K562 (cell line): ENCODE measurements around the gene GCNT2. TPM values are rescaled to one million over a fixed set of nuclear protein-coding genes. Genes with fewer than 3 reads are reported as not detected.

Experiments
- ATF1 ChIP-seq, 2 experiments: fragments of 450-650 bp in 1 of 2; IDR thresholded peaks; 2 replicates each; pipeline ENCODE4 v1.6.1; 2016; ENCODE audit warnings: missing compliant biosample characterization in 1 of 2, missing genetic modification characterization in 1 of 2
- ATF3 ChIP-seq, 2 experiments: fragments of 450-650 bp in 1 of 2; sonication (generic) in 1 of 2; formaldehyde crosslinking in 1 of 2; IDR thresholded peaks in 1 of 2; conservative IDR thresholded peaks in 1 of 2; 2 replicates each; pipeline versions ENCODE4 v1.6.1 to v1.8.1; 2016 to 2023; ENCODE audit warnings: mild to moderate bottlenecking in 2 of 2, moderate library complexity in 2 of 2, inconsistent platforms in 1 of 2, missing genetic modification reagents in 1 of 2
- ATF7 ChIP-seq: fragments of 450-650 bp; IDR thresholded peaks from 2 replicates; pipeline ENCODE4 v1.7.1; 2014; ENCODE audit warnings: mild to moderate bottlenecking, moderate library complexity
- CXXC5 ChIP-seq: fragments of 250-450 bp; sonication (Bioruptor Pico); IDR thresholded peaks from 2 replicates; pipeline ENCODE4 v1.8.0; 2022; ENCODE audit warnings: inconsistent platforms, mild to moderate bottlenecking, moderate library complexity
- DNMT1 ChIP-seq: fragments of 450-650 bp; IDR thresholded peaks from 2 replicates; pipeline ENCODE4 v1.6.1; 2016; ENCODE audit warnings: antibody characterized with exemption, mild to moderate bottlenecking
- DPF2 ChIP-seq: fragments of 450-650 bp; IDR thresholded peaks from 2 replicates; pipeline ENCODE4 v1.6.1; 2016
- E2F6 ChIP-seq, 2 experiments: IDR thresholded peaks; 2 replicates each; pipeline ENCODE4 v1.6.1; 2011; ENCODE audit warnings: borderline replicate concordance in 1 of 2, control low read depth in 1 of 2, low read depth in 1 of 2, low read length in 1 of 2, mild to moderate bottlenecking in 1 of 2, mixed read lengths in 1 of 2, moderate library complexity in 1 of 2; ENCODE audit not compliant: insufficient read depth in 1 of 2, insufficient read length in 1 of 2, poor library complexity in 1 of 2, severe bottlenecking in 1 of 2; ENCODE audit errors: extremely low read depth in 1 of 2
- FOSL1 ChIP-seq: fragments of 200-800 bp; sonication (Bioruptor generic); conservative IDR thresholded peaks from 2 replicates; pipeline ENCODE4 v1.6.1; 2016; ENCODE audit warnings: missing genetic modification characterization, missing compliant biosample characterization
- GABPB2 ChIP-seq: fragments of 250-450 bp; sonication (Bioruptor Pico); conservative IDR thresholded peaks from 2 replicates; pipeline ENCODE4 v1.5.1; 2021; ENCODE audit warnings: mild to moderate bottlenecking
- GATAD2A ChIP-seq: fragments of 450-650 bp; IDR thresholded peaks from 2 replicates; pipeline ENCODE4 v1.6.1; 2017
- MTA3 ChIP-seq: fragments of 450-650 bp; formaldehyde crosslinking; IDR thresholded peaks from 2 replicates; pipeline ENCODE4 v1.6.1; 2017; ENCODE audit warnings: mild to moderate bottlenecking, borderline replicate concordance
- POLR2H ChIP-seq: IDR thresholded peaks from 2 replicates; pipeline ENCODE4 v1.6.1; 2016; ENCODE audit warnings: missing genetic modification characterization, low read depth, mild to moderate bottlenecking, control low read depth, missing compliant biosample characterization, moderate library complexity
- SMARCA4 ChIP-seq: fragments of 450-650 bp; IDR thresholded peaks from 2 replicates; pipeline ENCODE4 v1.6.1; 2016
- SMARCE1 ChIP-seq: fragments of 450-650 bp; IDR thresholded peaks from 2 replicates; pipeline ENCODE4 v1.7.1; 2016; ENCODE audit warnings: mild to moderate bottlenecking
- SRSF1 ChIP-seq: fragments of 200-400 bp; formaldehyde crosslinking; IDR thresholded peaks from 2 replicates; pipeline ENCODE4 v1.6.1; 2017; ENCODE audit warnings: mild to moderate bottlenecking, low read depth, low read length, moderate library complexity
- SUPT5H ChIP-seq: fragments of 450-650 bp; IDR thresholded peaks from 2 replicates; pipeline ENCODE4 v1.6.1; 2016
- TEAD1 ChIP-seq, 2 experiments: fragments of 450-650 bp in 1 of 2; sonication (generic) in 1 of 2; formaldehyde crosslinking; IDR thresholded peaks; 2 replicates each; pipeline versions ENCODE4 v1.4.0 to v1.8.0; 2020 to 2022; ENCODE audit warnings: mild to moderate bottlenecking in 2 of 2, missing genetic modification reagents in 1 of 2
- TEAD2 ChIP-seq: fragments of 450-650 bp; IDR thresholded peaks from 2 replicates; pipeline ENCODE4 v1.6.1; 2016; ENCODE audit warnings: missing genetic modification characterization, control low read depth, missing compliant biosample characterization
- ZBTB9 ChIP-seq: fragments of 450-650 bp; formaldehyde crosslinking; IDR thresholded peaks from 2 replicates; pipeline ENCODE4 v1.4.0; 2020; ENCODE audit warnings: mild to moderate bottlenecking, moderate library complexity
- ZFP1 ChIP-seq: fragments of 450-650 bp; formaldehyde crosslinking; IDR thresholded peaks from 2 replicates; pipeline ENCODE4 v1.4.0; 2020; ENCODE audit warnings: mild to moderate bottlenecking, mixed read lengths
- ZFX ChIP-seq: sonication (generic); formaldehyde crosslinking; IDR thresholded peaks from 2 replicates; pipeline ENCODE4 v1.8.0; 2022; ENCODE audit warnings: mild to moderate bottlenecking, missing genetic modification reagents, moderate library complexity
- ZNF184 ChIP-seq: sonication (generic); formaldehyde crosslinking; IDR thresholded peaks from 2 replicates; pipeline ENCODE4 v1.5.0; 2020; ENCODE audit warnings: missing genetic modification reagents
- ZNF436 ChIP-seq: fragments of 250-450, 450-650 bp; sonication (Bioruptor Pico); formaldehyde crosslinking; IDR thresholded peaks from 2 replicates; pipeline ENCODE4 v1.7.0; 2020; ENCODE audit warnings: mild to moderate bottlenecking
- ZNF584 ChIP-seq: fragments of 200-800 bp; sonication (Bioruptor generic); IDR thresholded peaks from 2 replicates; pipeline ENCODE4 v1.6.1; 2016; ENCODE audit warnings: low read depth, mild to moderate bottlenecking, missing genetic modification characterization, missing compliant biosample characterization
- polyA plus RNA-seq, 8 experiments: library from polyadenylated mRNA; depleted of rRNA in 4 of 8; stranded (reverse) in 5 of 8; unstranded in 3 of 8; fragments of >200 nt; fragmentation: Nextera tagmentation in 2 of 8; fragmentation: Illumina TruSeq in 1 of 8; extraction: Ambion mirVana in 2 of 8; extraction: Trizol in 1 of 8; gene quantifications; 2 replicates each; pipeline versions ENCODE4 v1.2.1 to v1.2.3, GENCODE V29; 2011 to 2014; ENCODE audit warnings: inconsistent platforms in 1 of 8, missing spikeins in 1 of 8
- total RNA-seq, 7 experiments: library from RNA; depleted of rRNA in 6 of 7; stranded (reverse); fragments of >200 nt in 6 of 7; fragmentation: Illumina TruSeq in 2 of 7; extraction: Trizol in 2 of 7; gene quantifications; 2 replicates each; pipeline versions ENCODE4 v1.2.1 to v1.2.3, GENCODE V29; 2011 to 2021; ENCODE audit warnings: low replicate concordance in 1 of 7

Gene GCNT2
- total and polyA plus RNA-seq, 9 of the 15 experiments (the other 6 are each of a cell fraction or from before 2014, with no cell fraction given): 0.78 to 2.6 (median 1.6) TPM

GRCh38 chr6:10521104-10521808 lies at the start of gene GCNT2 (continued):
- peak; percentile 38; the same call in 1 of the 2 replicates for TF ChIP-seq ATF3 (IDR thresholded peaks at IDR 0.05)
- no peak for TF ChIP-seq ATF3 (CRISPR knock-in tag; conservative IDR thresholded peaks at IDR 0.05)
- TF ChIP-seq DPF2: peak; percentile 36; the same call in 1 of the 2 replicates
- TF ChIP-seq TEAD1 (CRISPR knock-in tag; IDR thresholded peaks at IDR 0.05): peak in 1 of 2 experiments; percentile 83; a peak in 1 of 4 replicates
- peak; percentile 13; the same call in 1 of the 2 replicates for TF ChIP-seq SMARCA4
- TF ChIP-seq ZNF436 (CRISPR knock-in tag): no peak
- TF ChIP-seq MTA3: peak; percentile 37; the same call in 1 of the 2 replicates
- TF ChIP-seq ZNF184 (CRISPR knock-in tag): no peak
- 0 out of 2 replicates have a peak, but pooled peaks have one; percentile 23 for TF ChIP-seq ZFX (CRISPR knock-in tag)
- no peak for TF ChIP-seq DNMT1
- 0 out of 2 replicates have a peak, but pooled peaks have one; percentile 20 for TF ChIP-seq ATF7
- no peak for TF ChIP-seq SRSF1
- no peak for TF ChIP-seq ZFP1 (CRISPR knock-in tag)
- TF ChIP-seq FOSL1 (tag): peak; percentile 66; the same call in 1 of the 2 replicates
- TF ChIP-seq GATAD2A: peak; percentile 41; the same call in 1 of the 2 replicates
- 0 out of 2 replicates have a peak, but pooled peaks have one; percentile 7 for TF ChIP-seq CXXC5
- peak; percentile 78 for TF ChIP-seq TEAD2 (tag)
- no peak for TF ChIP-seq SUPT5H
- peak in 1 of 2 experiments; percentile 17 for TF ChIP-seq E2F6 (IDR thresholded peaks at IDR 0.05; ENCODE audit: borderline replicate concordance in 1 of 2, extremely low read depth in 1 of 2, insufficient read depth in 1 of 2, insufficient read length in 1 of 2, low read depth in 1 of 2, low read length in 1 of 2, poor library complexity in 1 of 2, severe bottlenecking in 1 of 2)
- no peak for TF ChIP-seq ATF1 (CRISPR knock-in tag; IDR thresholded peaks at IDR 0.05)
- TF ChIP-seq ATF1 (tag; IDR thresholded peaks at IDR 0.05): peak; percentile 13; the same call in 1 of the 2 replicates
- peak; percentile 19; the same call in 1 of the 2 replicates for TF ChIP-seq POLR2H (tag)
- 0 out of 2 replicates have a peak, but pooled peaks have one; percentile 27 for TF ChIP-seq SMARCE1
- 0 out of 2 replicates have a peak, but pooled peaks have one; percentile 9 for TF ChIP-seq ZBTB9 (CRISPR knock-in tag)
- TF ChIP-seq GABPB2: no peak
- TF ChIP-seq ZNF584 (CRISPR knock-in tag): 0 out of 2 replicates have a peak, but pooled peaks have one; percentile 30
